Neuronal stem cell (in vitro differentiated cells): ENCODE measurements around the gene ZNF219.

Experiments used
- DNase-seq: peaks from one replicate; pipeline ENCODE4 v3.0.0-alpha.2; 2013; ENCODE audit warnings: low spot score
- H2AFZ ChIP-seq: one replicate; pipeline ENCODE4 v1.6.1; 2013; ENCODE audit warnings: mild to moderate bottlenecking, low read length, inconsistent platforms
- H2AK5ac ChIP-seq: 2 replicates; pipeline ENCODE4 v1.6.1; 2013; ENCODE audit warnings: low read depth, mild to moderate bottlenecking, inconsistent platforms, low read length, moderate library complexity, mixed read lengths
- H2BK120ac ChIP-seq: 2 replicates; pipeline ENCODE4 v1.6.1; 2013; ENCODE audit warnings: low read depth, mild to moderate bottlenecking, inconsistent platforms, low read length, moderate library complexity, mixed read lengths
- H2BK12ac ChIP-seq: one replicate; pipeline ENCODE4 v1.6.1; 2013; ENCODE audit warnings: low read length, inconsistent platforms
- H2BK15ac ChIP-seq: 2 replicates; pipeline ENCODE4 v1.6.1; 2013; ENCODE audit warnings: mild to moderate bottlenecking, low read length, inconsistent platforms, mixed read lengths
- H2BK5ac ChIP-seq: one replicate; pipeline ENCODE4 v1.6.1; 2013; ENCODE audit warnings: inconsistent platforms, mild to moderate bottlenecking, low read length, moderate library complexity
- H3K14ac ChIP-seq: one replicate; pipeline ENCODE4 v1.6.1; 2013; ENCODE audit warnings: low read length, inconsistent platforms
- H3K18ac ChIP-seq: 2 replicates; pipeline ENCODE4 v1.6.1; 2013; ENCODE audit warnings: low read length, inconsistent platforms
- H3K23ac ChIP-seq: 2 replicates; pipeline ENCODE4 v1.6.1; 2013; ENCODE audit warnings: low read depth, mild to moderate bottlenecking, mixed read lengths, low read length, inconsistent platforms; ENCODE audit not compliant: poor library complexity
- H3K27ac ChIP-seq: replicated peaks from 3 replicates; pipeline ENCODE4 v1.5.1; 2013; ENCODE audit warnings: low read length, inconsistent platforms
- H3K27me3 ChIP-seq, 3 experiments: 2 replicates each; pipeline ENCODE4 v1.6.1; 2013; ENCODE audit warnings: low read length in 3 of 3, mild to moderate bottlenecking in 2 of 3, inconsistent platforms in 1 of 3, low read depth in 1 of 3, mixed read lengths in 1 of 3, moderate library complexity in 1 of 3; ENCODE audit not compliant: control insufficient read depth in 3 of 3, insufficient read depth in 3 of 3
- H3K36me3 ChIP-seq, 2 donors: replicated peaks in 1 of 2; 2 replicates each; pipeline ENCODE4 v1.6.1; 2013; ENCODE audit warnings: low read length in 2 of 2; ENCODE audit not compliant: control insufficient read depth in 2 of 2, insufficient read depth in 2 of 2
- H3K4ac ChIP-seq: 2 replicates; pipeline ENCODE4 v1.6.1; 2013; ENCODE audit warnings: inconsistent platforms, mild to moderate bottlenecking, low read length, moderate library complexity
- H3K4me1 ChIP-seq, 2 donors: 1 replicate in 1 of 2; 2 replicates in 1 of 2; pipeline ENCODE4 v1.6.1; 2013; ENCODE audit warnings: low read length in 2 of 2, low read depth in 1 of 2; ENCODE audit not compliant: control insufficient read depth in 2 of 2, insufficient read depth in 1 of 2
- H3K4me2 ChIP-seq: one replicate; pipeline ENCODE4 v1.6.1; 2013; ENCODE audit warnings: mild to moderate bottlenecking, low read length, inconsistent platforms; ENCODE audit not compliant: insufficient read depth, poor library complexity, severe bottlenecking
- H3K4me3 ChIP-seq, 2 donors: 2 replicates each; pipeline ENCODE4 v1.5.1; 2013; ENCODE audit warnings: low read length in 2 of 2, mild to moderate bottlenecking in 2 of 2, inconsistent platforms in 1 of 2, moderate library complexity in 1 of 2
- H3K79me1 ChIP-seq: one replicate; pipeline ENCODE4 v1.6.1; 2013; ENCODE audit warnings: low read depth, mild to moderate bottlenecking, inconsistent platforms, low read length, moderate library complexity
- H3K9ac ChIP-seq: one replicate; pipeline ENCODE4 v1.6.1; 2013; ENCODE audit warnings: mild to moderate bottlenecking, low read depth, low read length, inconsistent platforms; ENCODE audit not compliant: poor library complexity
- H3K9me3 ChIP-seq, 2 donors: replicated peaks in 1 of 2; 2 replicates each; pipeline versions ENCODE3 to v1.6.1; 2013; ENCODE audit warnings: low read length in 2 of 2, mild to moderate bottlenecking in 2 of 2, inconsistent platforms in 1 of 2, low read depth in 1 of 2, mixed read lengths in 1 of 2, moderate library complexity in 1 of 2; ENCODE audit not compliant: control insufficient read depth in 2 of 2, insufficient read depth in 1 of 2
- H4K8ac ChIP-seq: one replicate; pipeline ENCODE4 v1.6.1; 2013; ENCODE audit warnings: low read depth, mild to moderate bottlenecking, inconsistent platforms, low read length, moderate library complexity
- H4K91ac ChIP-seq: one replicate; pipeline ENCODE4 v1.6.1; 2013; ENCODE audit warnings: low read length, low read depth, mild to moderate bottlenecking, inconsistent platforms; ENCODE audit not compliant: poor library complexity
- WGBS, 2 donors: extraction: QIAGEN DNeasy Blood & Tissue Kit; methylation state at CpG; one replicate each; pipeline ENCODE4 v1.1.7; 2013; ENCODE audit warnings: missing lambda C conversion rate in 2 of 2, mixed read lengths in 1 of 2; ENCODE audit not compliant: insufficient read length in 2 of 2, insufficient replicate concordance in 1 of 2; ENCODE audit errors: extremely low coverage in 2 of 2; 5-methylcytosine and 5-hydroxymethylcytosine counted together

Gene ZNF219

DNA sequence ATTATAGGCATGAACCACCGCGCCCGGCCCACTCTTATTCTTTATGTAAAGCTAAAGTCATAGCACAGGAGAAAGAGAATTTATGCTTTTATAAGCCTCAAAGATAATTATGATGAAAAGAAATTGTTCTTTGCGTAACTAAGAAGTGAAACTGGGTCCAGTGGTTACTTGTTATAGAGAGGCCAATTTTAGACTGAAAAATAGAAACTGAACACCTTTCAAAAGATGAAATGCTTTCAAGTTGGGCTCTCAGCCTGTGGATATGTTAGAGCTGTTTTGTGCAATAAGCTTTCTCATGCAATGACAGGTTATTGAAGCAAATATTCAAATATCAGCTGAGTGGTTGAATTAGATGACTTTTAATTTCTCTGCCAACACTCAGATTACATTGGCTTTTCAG, 10.3 kb upstream of the ZNF219 start:
- H2AFZ ChIP-seq, result no peak overlapping the region
- no peak overlapping the region for H2BK12ac ChIP-seq
- H3K27me3 ChIP-seq, result no peaks in the 10 kb centered on the region
- no peak overlapping the region for H4K91ac ChIP-seq
- no CpG with 5 or more reads among the region's 4 CpGs for WGBS, 2 donors
- no peak overlapping the region for H2BK120ac ChIP-seq
- no peak overlapping the region for H3K18ac ChIP-seq
- no peak overlapping the region for H2AK5ac ChIP-seq
- H3K4me1 ChIP-seq, result peaks cover 13 to 20% of the 10 kb centered on the region in 2 donors
- H3K4ac ChIP-seq, result no peak overlapping the region
- H3K14ac ChIP-seq, result no peak overlapping the region
- no peak overlapping the region for H4K8ac ChIP-seq
- H2BK15ac ChIP-seq, result no peak overlapping the region
- no peaks in the 10 kb centered on the region for H3K36me3 ChIP-seq
- no peak overlapping the region for H3K4me2 ChIP-seq
- H3K4me3 ChIP-seq, result no peak overlapping the region
- no peak overlapping the region for H3K23ac ChIP-seq
- no peaks in the 10 kb centered on the region for H3K79me1 ChIP-seq
- no peak for DNase-seq
- no peak overlapping the region for H3K9ac ChIP-seq
- H3K9me3 ChIP-seq, result no peaks in the 10 kb centered on the region
- H3K27ac ChIP-seq, result no peak overlapping the region
- H2BK5ac ChIP-seq, result no peak overlapping the region

DNA sequence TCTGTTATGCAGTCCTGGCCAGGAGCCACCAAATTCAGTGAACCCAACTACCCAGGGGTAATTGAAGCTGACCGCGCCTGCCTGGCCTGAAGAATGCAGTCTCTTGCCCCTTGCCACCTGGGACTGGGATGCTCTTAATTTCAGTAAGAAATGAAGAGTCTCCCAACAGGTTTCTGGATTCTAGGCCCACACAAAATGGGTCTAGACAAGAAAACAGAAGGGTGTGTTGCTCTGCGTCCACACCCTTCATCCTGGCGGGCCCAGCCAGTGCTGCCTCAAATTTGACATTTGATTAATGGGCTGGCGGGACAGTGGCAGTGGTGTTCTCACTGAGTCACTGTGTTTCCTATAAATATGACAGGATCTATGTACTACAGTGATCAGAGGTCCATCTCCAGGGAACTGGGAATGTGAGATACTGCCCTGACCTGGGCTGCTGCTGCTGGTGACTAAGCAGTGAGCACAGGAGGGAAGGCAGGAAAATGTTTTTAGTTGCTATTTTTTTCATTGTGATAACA, 8.9 kb upstream of the ZNF219 start:
- no peak overlapping the region for H2BK12ac ChIP-seq
- no peak overlapping the region for H3K23ac ChIP-seq
- H3K4me1 ChIP-seq, result peaks cover 20 to 30% of the 10 kb centered on the region in 2 donors
- no peak overlapping the region for H3K4me2 ChIP-seq
- no peak overlapping the region for H2BK15ac ChIP-seq
- no peaks in the 10 kb centered on the region for H3K36me3 ChIP-seq
- H3K4ac ChIP-seq, result no peak overlapping the region
- no peak overlapping the region for H3K27ac ChIP-seq
- H2BK5ac ChIP-seq, result no peak overlapping the region
- H4K91ac ChIP-seq, result no peak overlapping the region
- no peaks in the 10 kb centered on the region for H3K27me3 ChIP-seq
- no peak overlapping the region for H4K8ac ChIP-seq
- WGBS, 2 donors, result no CpG with 5 or more reads among the region's 5 CpGs
- H3K79me1 ChIP-seq, result no peaks in the 10 kb centered on the region
- H2AFZ ChIP-seq, result peak overlapping the region; percentile 91
- H2BK120ac ChIP-seq, result no peak overlapping the region
- DNase-seq, result no peak
- no peak overlapping the region for H3K18ac ChIP-seq
- no peak overlapping the region for H3K9ac ChIP-seq
- no peak overlapping the region for H2AK5ac ChIP-seq
- no peak overlapping the region for H3K4me3 ChIP-seq
- no peaks in the 10 kb centered on the region for H3K9me3 ChIP-seq
- no peak overlapping the region for H3K14ac ChIP-seq

DNA sequence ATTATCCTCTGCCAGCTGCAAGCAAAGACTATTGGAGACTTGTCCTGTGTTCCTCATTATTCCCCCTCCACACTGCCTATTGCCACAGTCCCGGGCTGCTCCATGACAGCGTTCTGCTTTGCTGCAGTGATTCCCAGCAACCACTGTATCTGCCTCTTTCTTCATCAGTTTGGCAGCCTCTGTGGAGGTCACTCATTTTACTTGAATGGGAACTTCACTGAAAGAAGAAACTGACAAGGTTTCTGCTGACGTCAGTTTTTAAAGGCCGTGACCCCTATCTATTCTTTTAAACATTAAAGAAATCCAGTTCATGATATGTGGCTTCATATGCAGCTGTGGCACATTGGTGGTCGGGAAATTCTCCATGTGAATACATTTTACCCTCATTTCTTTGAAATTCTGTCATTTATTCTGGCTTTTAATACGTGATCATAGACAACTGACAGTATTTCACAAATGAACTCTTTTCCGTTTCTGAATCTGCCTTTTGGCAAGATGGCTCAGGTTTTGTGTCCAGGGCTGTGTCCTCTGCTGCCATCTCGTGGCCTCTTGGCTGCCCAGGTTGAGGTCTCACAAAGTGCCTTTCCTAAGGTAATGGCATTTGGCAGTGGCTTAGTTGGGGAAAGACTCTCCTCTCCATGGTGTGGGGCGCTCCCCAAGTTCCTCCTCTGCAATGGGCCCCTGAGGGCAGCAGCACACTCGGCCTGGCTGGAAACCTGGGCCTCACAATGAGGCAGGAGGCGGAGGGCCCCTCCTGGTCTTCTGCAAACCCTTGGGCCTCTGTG, 8.2 kb upstream of the ZNF219 start:
- H3K18ac ChIP-seq, result no peak overlapping the region
- peak overlapping the region in 1 of 2 donors; percentile 33 for H3K4me3 ChIP-seq
- no peak overlapping the region for H2BK12ac ChIP-seq
- H2BK15ac ChIP-seq, result no peak overlapping the region
- no peaks in the 10 kb centered on the region for H3K27me3 ChIP-seq
- DNase-seq, result no peak
- H3K9ac ChIP-seq, result no peak overlapping the region
- H3K14ac ChIP-seq, result no peak overlapping the region
- H2AFZ ChIP-seq, result peak overlapping the region; percentile 91
- H3K27ac ChIP-seq, result no peak overlapping the region
- no peak overlapping the region for H4K8ac ChIP-seq
- H3K4me2 ChIP-seq, result no peak overlapping the region
- H4K91ac ChIP-seq, result no peak overlapping the region
- H3K4me1 ChIP-seq, result peaks cover 25 to 34% of the 10 kb centered on the region in 2 donors
- WGBS, 2 donors, result no CpG with 5 or more reads among the region's 11 CpGs
- H3K36me3 ChIP-seq, result no peaks in the 10 kb centered on the region
- H2AK5ac ChIP-seq, result no peak overlapping the region
- no peaks in the 10 kb centered on the region for H3K79me1 ChIP-seq
- no peak overlapping the region for H3K23ac ChIP-seq
- no peak overlapping the region for H3K4ac ChIP-seq
- no peaks in the 10 kb centered on the region for H3K9me3 ChIP-seq
- H2BK120ac ChIP-seq, result no peak overlapping the region
- no peak overlapping the region for H2BK5ac ChIP-seq

DNA sequence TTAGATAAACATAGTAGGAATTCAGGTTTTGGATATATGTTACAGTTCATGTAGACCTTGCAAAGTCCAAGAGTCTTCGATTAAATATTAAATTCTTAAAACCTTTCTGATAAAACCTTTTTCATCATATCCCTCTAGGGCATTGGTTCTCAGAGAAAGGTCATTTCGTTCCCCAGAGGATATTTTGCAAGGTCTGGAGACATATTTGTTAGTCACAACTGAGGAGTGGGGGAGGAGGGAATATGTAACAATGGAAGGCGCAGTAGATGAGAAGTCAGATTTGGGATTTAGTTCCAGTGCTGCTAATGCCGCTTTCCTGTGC, 7.7 kb upstream of the ZNF219 start:
- H3K27ac ChIP-seq, result no peak overlapping the region
- H3K9me3 ChIP-seq, result no peaks in the 10 kb centered on the region
- no peaks in the 10 kb centered on the region for H3K79me1 ChIP-seq
- H3K4me2 ChIP-seq, result no peak overlapping the region
- H3K14ac ChIP-seq, result no peak overlapping the region
- H2AFZ ChIP-seq, result peak overlapping the region; percentile 91
- no peak overlapping the region for H2BK120ac ChIP-seq
- no peak overlapping the region for H3K18ac ChIP-seq
- no peak overlapping the region for H3K9ac ChIP-seq
- no peak overlapping the region for H3K23ac ChIP-seq
- H4K91ac ChIP-seq, result no peak overlapping the region
- no CpG with 5 or more reads among the region's 4 CpGs for WGBS, 2 donors
- H2AK5ac ChIP-seq, result no peak overlapping the region
- no peak overlapping the region for H2BK12ac ChIP-seq
- DNase-seq, result no peak
- no peak overlapping the region for H4K8ac ChIP-seq
- H2BK15ac ChIP-seq, result no peak overlapping the region
- H3K4me3 ChIP-seq, result peak overlapping the region in 1 of 2 donors; percentile 33
- H3K36me3 ChIP-seq, result no peaks in the 10 kb centered on the region
- no peak overlapping the region for H3K4ac ChIP-seq
- no peak overlapping the region for H2BK5ac ChIP-seq
- H3K4me1 ChIP-seq, result peaks cover 25 to 34% of the 10 kb centered on the region in 2 donors
- no peaks in the 10 kb centered on the region for H3K27me3 ChIP-seq
